NCI-H2081 treated with DMSO at 0.1 percent for 48 hours (cell line): ENCODE results near the gene GPHN.
"Not testable (repeated sequence)": the region's sequence is repeated elsewhere in the genome, so short reads cannot be mapped to it uniquely, and the experiment has no call there.

Source experiments
- DNase-seq: peaks from one replicate; lab custom pipeline; 2025; lab: John Stamatoyannopoulos, UW

Gene GPHN

DNA sequence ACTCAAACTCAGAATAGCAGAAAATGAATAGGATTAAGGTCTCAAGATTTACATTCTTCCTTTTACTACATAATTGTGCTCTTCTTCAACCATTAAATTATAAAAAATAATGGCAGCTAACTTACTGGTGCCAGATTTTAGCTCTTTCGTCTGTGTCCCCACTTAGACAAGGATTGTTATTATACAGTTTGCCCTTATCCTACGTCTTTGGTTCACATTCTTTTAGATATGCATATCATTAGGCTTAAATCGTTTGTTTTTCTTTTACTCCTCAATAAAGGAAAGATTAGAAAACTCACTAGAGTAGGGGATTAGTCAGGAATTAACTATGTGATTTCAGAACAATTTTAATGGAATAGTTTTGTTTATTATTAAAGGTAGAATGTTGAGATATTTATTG, 551.6 kb downstream of the GPHN start:
- no peak for DNase-seq

- DNase-seq = no peak
Observed at GRCh38 chr14:67060546-67060945, 552.6 kb downstream of the GPHN start.

- DNase-seq = not testable (repeated sequence)
Observed at GRCh38 chr14:67067070-67067814, 559.3 kb downstream of the GPHN start.

GRCh38 chr14:67068251-67068650, 560.3 kb downstream of the GPHN start:
- DNase-seq = no peak

DNA sequence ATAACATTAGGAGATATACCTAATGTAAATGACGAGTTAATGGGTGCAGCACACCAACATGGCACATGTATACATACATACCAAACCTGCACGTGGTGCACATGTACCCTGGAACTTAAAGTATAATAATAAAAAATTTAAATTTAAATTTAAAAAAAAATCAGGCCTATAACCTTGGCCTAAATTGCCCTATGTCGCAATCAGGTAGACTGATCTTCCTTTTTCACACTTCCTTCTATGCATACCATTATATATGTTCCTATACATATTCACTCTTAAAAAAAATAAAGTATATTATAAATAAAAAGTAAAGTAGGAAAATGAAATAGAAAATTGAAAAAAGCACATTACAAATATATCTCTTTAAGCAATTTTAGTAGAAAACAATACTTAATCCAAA, 563.6 kb downstream of the GPHN start:
- no peak for DNase-seq

- DNase-seq = no peak
Observed at GRCh38 chr14:67077921-67078320, 570.0 kb downstream of the GPHN start.

DNA sequence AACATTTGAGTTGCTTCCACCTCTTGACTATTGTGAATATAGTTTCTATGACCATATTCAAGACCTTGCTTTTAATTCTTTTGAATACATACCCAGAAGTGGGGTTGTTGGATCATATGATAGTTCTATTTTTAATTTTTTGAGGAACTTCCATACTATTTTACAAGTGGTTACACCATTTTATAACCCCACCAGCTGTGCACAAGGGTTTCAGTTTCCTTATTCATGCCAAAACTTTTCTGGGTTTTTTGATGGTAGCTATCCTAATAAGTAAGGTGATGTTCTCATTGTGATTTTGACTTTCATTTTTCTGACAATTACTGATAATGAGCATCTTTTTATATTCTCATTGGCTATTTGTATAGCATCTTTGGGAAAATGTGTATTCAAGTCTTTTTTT, 571.9 kb downstream of the GPHN start:
- no peak for DNase-seq

DNA sequence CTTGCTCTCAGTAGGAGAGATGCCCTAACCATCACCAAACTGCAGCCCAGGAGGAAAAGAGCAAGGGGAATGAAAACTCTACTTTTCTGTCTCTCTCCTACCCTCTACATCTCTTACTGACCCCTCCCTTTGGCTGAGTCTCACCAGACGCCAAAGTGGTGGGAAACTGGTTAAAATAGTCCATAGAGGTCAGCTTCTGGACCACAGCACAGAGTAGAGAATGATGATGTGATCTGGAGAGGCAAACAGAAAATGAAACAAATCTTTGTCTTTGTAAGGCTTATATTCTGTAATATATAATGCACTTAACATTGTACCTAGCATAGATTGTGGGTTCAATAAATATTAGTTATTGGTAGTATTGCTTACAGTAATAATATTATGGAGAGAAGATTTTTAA, 600.3 kb downstream of the GPHN start:
- DNase-seq = no peak

DNA sequence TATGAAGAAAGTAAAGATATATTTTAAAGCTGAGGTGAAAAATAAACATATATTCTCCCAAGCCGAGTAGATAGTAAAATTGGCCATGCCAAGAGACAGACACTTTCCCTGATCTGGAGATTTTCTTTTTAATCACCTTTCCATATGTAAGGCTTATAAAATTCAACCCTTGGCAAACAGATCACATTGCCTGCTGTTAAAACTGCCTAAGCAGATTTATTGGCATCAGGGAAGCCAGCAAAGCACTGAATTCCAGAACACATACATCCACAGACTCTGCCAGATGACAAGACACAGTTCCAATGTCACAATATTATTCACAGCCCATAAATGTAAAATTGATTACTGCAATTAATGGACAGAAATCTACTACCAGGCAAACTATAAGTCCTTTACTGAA, 603.1 kb downstream of the GPHN start:
- no peak for DNase-seq

- DNase-seq = no peak
Observed at GRCh38 chr14:67112344-67112743, 604.4 kb downstream of the GPHN start.

DNA sequence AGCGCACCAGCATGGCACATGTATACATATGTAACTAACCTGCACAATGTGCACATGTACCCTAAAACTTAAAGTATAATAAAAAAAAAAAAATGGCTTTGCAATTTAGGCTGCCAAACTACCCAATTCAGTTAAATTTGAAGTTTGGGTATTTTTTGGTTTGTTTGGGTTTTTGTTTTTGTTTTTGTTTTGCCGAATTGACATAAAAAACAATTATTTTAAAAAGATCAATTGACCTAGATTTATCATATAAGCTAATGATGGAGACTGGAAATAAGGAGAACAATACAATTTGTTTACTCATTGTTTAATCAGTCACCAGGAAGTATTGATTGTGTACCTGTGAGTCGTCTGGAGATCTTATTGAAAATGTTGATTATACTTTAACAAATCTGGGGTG, 619.2 kb downstream of the GPHN start:
- no peak for DNase-seq

GRCh38 chr14:67129768-67130167, 621.8 kb downstream of the GPHN start:
- DNase-seq = no peak

DNA sequence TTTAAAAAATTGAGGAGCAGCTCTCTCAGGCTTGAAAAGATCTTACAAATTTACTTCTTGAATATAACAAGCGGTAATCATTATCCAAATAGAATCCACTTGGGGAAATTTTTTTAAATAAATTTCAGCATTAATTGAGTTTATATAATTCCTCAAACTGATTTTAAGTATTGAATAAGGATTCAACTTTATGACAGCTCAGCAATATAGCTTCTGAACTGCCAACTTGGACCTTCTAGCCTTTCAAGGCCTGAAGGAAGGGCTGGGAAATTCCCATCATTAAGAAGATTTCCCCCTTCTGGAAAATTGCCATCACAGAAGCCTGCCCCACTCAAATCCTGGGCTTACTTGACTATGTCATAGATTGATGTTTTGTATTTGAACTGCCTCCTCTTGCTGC, 623.7 kb downstream of the GPHN start:
- no peak for DNase-seq

- no peak for DNase-seq
Observed at GRCh38 chr14:67133144-67133543, 625.2 kb downstream of the GPHN start.

DNA sequence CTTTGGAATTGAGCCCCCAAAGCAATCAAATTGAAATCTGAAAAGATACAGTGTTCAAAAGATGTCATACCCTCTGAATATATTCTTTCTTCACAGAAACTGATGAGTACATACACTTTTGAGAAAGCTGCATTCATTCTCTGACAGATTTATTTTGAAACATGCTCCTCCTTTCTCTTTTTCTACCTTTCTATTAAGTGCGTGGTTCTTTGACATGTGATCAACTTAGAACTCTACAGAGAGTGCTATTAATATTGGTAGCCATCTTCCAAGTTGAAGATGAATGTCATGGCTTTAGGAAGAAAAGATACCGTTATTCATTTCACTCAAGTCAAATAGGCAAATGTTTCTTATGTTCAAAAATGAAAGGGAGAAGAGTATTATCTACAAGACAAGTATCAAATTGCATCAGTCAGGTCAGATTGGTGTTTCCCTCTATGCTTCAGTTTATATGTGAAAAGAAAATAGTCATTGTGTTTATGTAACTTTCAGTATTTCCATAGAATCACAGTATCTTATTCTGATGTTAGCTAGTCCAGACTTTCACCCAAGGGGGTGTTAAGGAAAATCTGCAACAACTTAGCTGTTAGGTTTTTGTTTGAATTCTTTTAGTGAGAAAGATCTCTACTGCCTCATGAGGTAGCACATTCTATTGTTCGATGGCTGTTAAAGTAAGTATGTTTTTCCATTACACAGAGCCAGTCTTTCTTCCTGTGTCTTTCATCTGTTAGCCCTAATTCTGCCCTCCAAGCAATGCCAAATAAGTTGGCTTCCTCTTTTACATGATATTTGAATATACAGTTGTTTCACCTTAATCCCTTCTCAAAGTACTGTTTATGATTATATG, 625.9 kb downstream of the GPHN start:
- no peak for DNase-seq

GRCh38 chr14:67137744-67138371, 629.9 kb downstream of the GPHN start:
- DNase-seq = no peak

GRCh38 chr14:67140556-67140955, 632.6 kb downstream of the GPHN start:
- no peak for DNase-seq

- DNase-seq = no peak
Observed at GRCh38 chr14:67141146-67141900, 633.4 kb downstream of the GPHN start.

DNA sequence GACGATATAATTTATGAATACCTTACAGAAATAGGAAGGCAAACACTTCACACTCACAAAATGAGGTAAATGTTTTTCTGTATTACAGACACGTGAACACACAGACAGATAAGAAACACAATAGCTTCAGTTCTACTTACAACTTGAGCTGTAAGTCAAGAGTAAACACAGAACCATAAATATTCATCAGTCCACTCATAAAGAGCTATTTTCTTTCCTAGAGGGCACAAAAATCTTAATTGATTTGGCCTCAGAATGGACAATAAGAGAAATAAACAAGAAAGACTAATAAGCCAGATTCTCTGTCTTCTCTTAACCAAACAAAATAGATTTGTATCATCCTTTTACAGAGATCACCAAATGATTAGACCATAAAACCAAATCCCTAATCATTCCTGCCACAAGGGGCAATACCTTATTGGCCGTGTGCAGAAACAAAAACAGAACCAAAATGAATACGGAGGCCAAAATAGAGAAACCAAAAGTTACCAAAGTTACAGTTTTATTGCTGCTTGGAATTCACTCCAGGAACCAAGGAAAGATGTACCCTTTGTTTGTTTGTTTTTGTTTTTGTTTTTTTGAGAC, 643.2 kb downstream of the GPHN start:
- no peak for DNase-seq

GRCh38 chr14:67158566-67158965, 650.6 kb downstream of the GPHN start:
- DNase-seq = no peak

- DNase-seq = no peak
Observed at GRCh38 chr14:67162385-67162784, 654.4 kb downstream of the GPHN start.

DNA sequence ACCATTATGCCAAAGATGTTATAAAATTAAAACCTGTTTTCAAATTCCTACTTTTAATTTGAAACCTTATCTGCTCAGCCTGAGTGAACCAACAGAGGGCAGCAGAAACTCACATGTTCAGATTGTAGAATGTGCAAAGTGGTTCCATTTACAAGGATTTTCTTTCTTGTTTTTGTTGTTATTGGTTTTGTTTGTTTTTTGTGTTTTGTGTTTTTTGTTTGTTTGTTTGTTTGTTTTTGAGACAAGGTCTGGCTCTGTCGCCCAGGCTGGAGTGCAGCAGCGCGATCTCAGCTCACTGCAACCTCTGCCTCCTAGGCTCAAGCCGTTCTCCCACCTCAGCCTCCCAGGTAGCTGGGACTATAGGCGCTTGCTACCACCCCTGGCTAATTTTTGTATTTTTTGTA, 658.5 kb downstream of the GPHN start:
- no peak for DNase-seq
